ENCODE data around the gene SLMAP. TPM values are rescaled to one million over a fixed set of nuclear protein-coding genes. Genes with fewer than 3 reads are reported as not detected.

Gene SLMAP
- total and polyA plus RNA-seq, 2 of the 13 experiments (the other 11 are each of a cell fraction or from before 2014, with no cell fraction given), result 24.0 to 48.3 TPM

GRCh38 chr3:57974796-57975388 is 218.8 kb downstream of the SLMAP start (continued):
- TF ChIP-seq, protein P1, sequence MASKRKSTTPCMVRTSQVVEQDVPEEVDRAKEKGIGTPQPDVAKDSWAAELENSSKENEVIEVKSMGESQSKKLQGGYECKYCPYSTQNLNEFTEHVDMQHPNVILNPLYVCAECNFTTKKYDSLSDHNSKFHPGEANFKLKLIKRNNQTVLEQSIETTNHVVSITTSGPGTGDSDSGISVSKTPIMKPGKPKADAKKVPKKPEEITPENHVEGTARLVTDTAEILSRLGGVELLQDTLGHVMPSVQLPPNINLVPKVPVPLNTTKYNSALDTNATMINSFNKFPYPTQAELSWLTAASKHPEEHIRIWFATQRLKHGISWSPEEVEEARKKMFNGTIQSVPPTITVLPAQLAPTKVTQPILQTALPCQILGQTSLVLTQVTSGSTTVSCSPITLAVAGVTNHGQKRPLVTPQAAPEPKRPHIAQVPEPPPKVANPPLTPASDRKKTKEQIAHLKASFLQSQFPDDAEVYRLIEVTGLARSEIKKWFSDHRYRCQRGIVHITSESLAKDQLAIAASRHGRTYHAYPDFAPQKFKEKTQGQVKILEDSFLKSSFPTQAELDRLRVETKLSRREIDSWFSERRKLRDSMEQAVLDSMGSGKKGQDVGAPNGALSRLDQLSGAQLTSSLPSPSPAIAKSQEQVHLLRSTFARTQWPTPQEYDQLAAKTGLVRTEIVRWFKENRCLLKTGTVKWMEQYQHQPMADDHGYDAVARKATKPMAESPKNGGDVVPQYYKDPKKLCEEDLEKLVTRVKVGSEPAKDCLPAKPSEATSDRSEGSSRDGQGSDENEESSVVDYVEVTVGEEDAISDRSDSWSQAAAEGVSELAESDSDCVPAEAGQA (IDR thresholded peaks at IDR 0.05; ENCODE audit: low read depth), result no peak
- TF ChIP-seq, protein P1 (CRISPR knock-in tag; IDR thresholded peaks at IDR 0.05; ENCODE audit: borderline replicate concordance), result no peak
- 0 out of 2 replicates have a peak, but pooled peaks have one; percentile 21 for TF ChIP-seq GABPB1 (CRISPR knock-in tag; IDR thresholded peaks at IDR 0.05)
- TF ChIP-seq, protein P2, sequence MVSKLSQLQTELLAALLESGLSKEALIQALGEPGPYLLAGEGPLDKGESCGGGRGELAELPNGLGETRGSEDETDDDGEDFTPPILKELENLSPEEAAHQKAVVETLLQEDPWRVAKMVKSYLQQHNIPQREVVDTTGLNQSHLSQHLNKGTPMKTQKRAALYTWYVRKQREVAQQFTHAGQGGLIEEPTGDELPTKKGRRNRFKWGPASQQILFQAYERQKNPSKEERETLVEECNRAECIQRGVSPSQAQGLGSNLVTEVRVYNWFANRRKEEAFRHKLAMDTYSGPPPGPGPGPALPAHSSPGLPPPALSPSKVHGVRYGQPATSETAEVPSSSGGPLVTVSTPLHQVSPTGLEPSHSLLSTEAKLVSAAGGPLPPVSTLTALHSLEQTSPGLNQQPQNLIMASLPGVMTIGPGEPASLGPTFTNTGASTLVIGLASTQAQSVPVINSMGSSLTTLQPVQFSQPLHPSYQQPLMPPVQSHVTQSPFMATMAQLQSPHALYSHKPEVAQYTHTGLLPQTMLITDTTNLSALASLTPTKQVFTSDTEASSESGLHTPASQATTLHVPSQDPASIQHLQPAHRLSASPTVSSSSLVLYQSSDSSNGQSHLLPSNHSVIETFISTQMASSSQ (IDR thresholded peaks at IDR 0.05; ENCODE audit: low read depth), result no peak
- TF ChIP-seq, protein P2 (CRISPR knock-in tag; IDR thresholded peaks at IDR 0.05; ENCODE audit: borderline replicate concordance), result peak; percentile 30; the same call in 1 of the 2 replicates
- TF ChIP-seq SMYD3 (CRISPR knock-in tag; IDR thresholded peaks at IDR 0.05), result no peak
- TF ChIP-seq, protein P3, sequence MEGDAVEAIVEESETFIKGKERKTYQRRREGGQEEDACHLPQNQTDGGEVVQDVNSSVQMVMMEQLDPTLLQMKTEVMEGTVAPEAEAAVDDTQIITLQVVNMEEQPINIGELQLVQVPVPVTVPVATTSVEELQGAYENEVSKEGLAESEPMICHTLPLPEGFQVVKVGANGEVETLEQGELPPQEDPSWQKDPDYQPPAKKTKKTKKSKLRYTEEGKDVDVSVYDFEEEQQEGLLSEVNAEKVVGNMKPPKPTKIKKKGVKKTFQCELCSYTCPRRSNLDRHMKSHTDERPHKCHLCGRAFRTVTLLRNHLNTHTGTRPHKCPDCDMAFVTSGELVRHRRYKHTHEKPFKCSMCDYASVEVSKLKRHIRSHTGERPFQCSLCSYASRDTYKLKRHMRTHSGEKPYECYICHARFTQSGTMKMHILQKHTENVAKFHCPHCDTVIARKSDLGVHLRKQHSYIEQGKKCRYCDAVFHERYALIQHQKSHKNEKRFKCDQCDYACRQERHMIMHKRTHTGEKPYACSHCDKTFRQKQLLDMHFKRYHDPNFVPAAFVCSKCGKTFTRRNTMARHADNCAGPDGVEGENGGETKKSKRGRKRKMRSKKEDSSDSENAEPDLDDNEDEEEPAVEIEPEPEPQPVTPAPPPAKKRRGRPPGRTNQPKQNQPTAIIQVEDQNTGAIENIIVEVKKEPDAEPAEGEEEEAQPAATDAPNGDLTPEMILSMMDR (CRISPR knock-in tag; IDR thresholded peaks at IDR 0.05), result no peak
- TF ChIP-seq, protein P4, sequence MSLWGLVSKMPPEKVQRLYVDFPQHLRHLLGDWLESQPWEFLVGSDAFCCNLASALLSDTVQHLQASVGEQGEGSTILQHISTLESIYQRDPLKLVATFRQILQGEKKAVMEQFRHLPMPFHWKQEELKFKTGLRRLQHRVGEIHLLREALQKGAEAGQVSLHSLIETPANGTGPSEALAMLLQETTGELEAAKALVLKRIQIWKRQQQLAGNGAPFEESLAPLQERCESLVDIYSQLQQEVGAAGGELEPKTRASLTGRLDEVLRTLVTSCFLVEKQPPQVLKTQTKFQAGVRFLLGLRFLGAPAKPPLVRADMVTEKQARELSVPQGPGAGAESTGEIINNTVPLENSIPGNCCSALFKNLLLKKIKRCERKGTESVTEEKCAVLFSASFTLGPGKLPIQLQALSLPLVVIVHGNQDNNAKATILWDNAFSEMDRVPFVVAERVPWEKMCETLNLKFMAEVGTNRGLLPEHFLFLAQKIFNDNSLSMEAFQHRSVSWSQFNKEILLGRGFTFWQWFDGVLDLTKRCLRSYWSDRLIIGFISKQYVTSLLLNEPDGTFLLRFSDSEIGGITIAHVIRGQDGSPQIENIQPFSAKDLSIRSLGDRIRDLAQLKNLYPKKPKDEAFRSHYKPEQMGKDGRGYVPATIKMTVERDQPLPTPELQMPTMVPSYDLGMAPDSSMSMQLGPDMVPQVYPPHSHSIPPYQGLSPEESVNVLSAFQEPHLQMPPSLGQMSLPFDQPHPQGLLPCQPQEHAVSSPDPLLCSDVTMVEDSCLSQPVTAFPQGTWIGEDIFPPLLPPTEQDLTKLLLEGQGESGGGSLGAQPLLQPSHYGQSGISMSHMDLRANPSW (CRISPR knock-in tag; IDR thresholded peaks at IDR 0.05; ENCODE audit: borderline replicate concordance), result no peak
- no peak for TF ChIP-seq MAZ (IDR thresholded peaks at IDR 0.05; ENCODE audit: borderline replicate concordance, low read depth, low read length)
- no peak for TF ChIP-seq MAZ (CRISPR knock-in tag; IDR thresholded peaks at IDR 0.05; ENCODE audit: low read depth)
